ENCODE measurements around the gene TPRG1L.

TPRG1L gene

GRCh38 chr1:3650248-3651025, 25.6 kb downstream of the TPRG1L start (continued):
- TF ChIP-seq ZBTB20 (tag by site-specific recombination; IDR thresholded peaks at IDR 0.05), result 0 out of 2 replicates have a peak, but pooled peaks have one; percentile 6

DNA sequence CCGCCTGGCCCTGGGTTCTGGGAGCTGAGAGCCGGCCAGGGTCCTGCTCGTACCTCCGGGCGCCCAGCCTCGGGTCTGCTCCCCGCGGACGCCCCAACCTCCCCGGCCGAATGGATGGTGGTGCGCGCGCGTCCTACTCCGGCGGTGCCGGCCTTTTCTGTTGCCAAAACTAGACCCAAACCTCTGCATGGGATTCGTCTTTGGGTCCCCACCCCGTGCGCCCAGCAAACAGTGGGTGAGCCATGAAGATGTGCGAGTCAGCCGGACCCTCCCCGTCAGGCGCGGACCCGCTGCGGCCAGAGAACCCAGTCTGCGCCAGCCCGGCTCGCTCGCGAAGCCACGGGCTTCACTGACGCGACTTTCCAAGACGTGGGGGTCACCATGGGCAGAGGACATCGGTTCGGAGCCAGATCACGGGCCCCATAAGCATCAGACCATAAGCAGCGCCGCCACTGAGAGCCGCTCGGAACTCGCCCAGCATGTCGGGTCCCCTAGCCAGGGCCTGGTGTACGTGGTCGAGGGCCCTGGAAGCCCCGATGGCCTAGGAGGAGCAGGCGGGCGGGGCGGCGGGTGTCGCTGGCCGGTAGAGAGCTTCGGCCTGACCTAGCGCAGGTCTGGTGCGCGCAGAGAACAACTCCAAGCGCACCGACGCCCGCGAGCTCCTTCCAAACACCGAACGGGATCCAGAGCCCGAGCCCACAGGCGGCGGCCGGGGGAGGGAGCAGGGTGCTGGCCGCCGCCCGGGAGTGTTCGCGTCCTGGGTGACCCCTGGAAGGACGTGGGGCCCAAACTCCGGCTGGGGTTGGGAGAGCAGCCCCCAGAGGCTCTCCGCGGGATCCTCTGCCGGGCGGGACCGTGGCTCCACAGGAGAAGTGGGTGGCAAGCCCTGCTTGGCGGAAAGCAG, 26.5 kb downstream of the TPRG1L start:
- peaks cover 0 to 23% of the 10 kb centered on the region in 2 experiments; a peak in 1 of 3 replicates for H3K36me3 ChIP-seq (ENCODE audit: control insufficient read depth in 2 of 2, insufficient read depth in 1 of 2, low read length in 2 of 2)
- peak overlapping the region; percentile 68; the same call in 1 of the 2 replicates for H3K4me3 ChIP-seq (ENCODE audit: low read depth, low read length)
- TF ChIP-seq ZNF792 (tag by site-specific recombination; IDR thresholded peaks at IDR 0.05) (no peak), KLF1 (tag by site-specific recombination; IDR thresholded peaks at IDR 0.05) (peak; percentile 87), KLF8 (tag by site-specific recombination; IDR thresholded peaks at IDR 0.05) (peak; percentile 39; the same call in 1 of the 2 replicates)
- no peaks in the 10 kb centered on the region for H3K4me1 ChIP-seq (ENCODE audit: control insufficient read depth, insufficient read depth, low read length)
- H3K9me3 ChIP-seq (ENCODE audit: control insufficient read depth, insufficient read depth, low read depth, low read length), result no peaks in the 10 kb centered on the region
- ChIA-PET CTCF (interaction anchor here (1.2 kb wide), 1 partner anchor 31 kb away, joined by 4 read pairs; no protein-coding TSS in a partner anchor), POLR2A (no interaction called here)
- peak overlapping the region; percentile 76; the same call in 1 of the 2 replicates for H3K27ac ChIP-seq (ENCODE audit: extremely low read depth, low read depth, low read length)

GRCh38 chr1:3651930-3652547, 27.2 kb downstream of the TPRG1L start, which contains the start of gene TP73:
Gene TP73, plus strand, starts transcription at chr1:3652516. Its CDS starts 29,850 bp downstream, at chr1:3682366.
- Histone ChIP-seq H3K27ac (ENCODE audit: extremely low read depth, low read depth, low read length) (peak within 1 kb of the TSS; percentile 76), H3K4me1 (ENCODE audit: control insufficient read depth, insufficient read depth, low read length) (no peaks in the 10 kb centered on the region), H3K4me3 (ENCODE audit: low read depth, low read length) (peak within 1 kb of the TSS; percentile 68), H3K36me3 (ENCODE audit: control insufficient read depth in 2 of 2, insufficient read depth in 1 of 2, low read length in 2 of 2) (peaks cover 0 to 15% of the 10 kb centered on the region in 2 experiments; a peak in 1 of 3 replicates), H3K9me3 (ENCODE audit: control insufficient read depth, insufficient read depth, low read depth, low read length) (no peaks in the 10 kb centered on the region)
- ChIA-PET POLR2A (interaction anchor here (1.0 kb wide), 1 partner anchor 249 kb away, joined by 3 read pairs; no protein-coding TSS in a partner anchor), CTCF (interaction anchor here (1.1 to 1.3 kb wide), 3 partner anchors 32 to 199 kb away, joined by 4 to 5 read pairs (median 4); no protein-coding TSS in a partner anchor)
- TF ChIP-seq OSR2 (tag by site-specific recombination; IDR thresholded peaks at IDR 0.05) (no peak), ZFP37 (tag by site-specific recombination; IDR thresholded peaks at IDR 0.05) (no peak), ZNF426 (tag by site-specific recombination; IDR thresholded peaks at IDR 0.05) (no peak), ZNF366 (tag by site-specific recombination; conservative IDR thresholded peaks at IDR 0.05) (no peak), ZNF473 (tag by site-specific recombination; IDR thresholded peaks at IDR 0.05) (no peak), KLF16 (tag by site-specific recombination; IDR thresholded peaks at IDR 0.05) (no peak), ZNF785 (tag by site-specific recombination; IDR thresholded peaks at IDR 0.05) (no peak), ZNF791 (tag by site-specific recombination; IDR thresholded peaks at IDR 0.05) (no peak), ZNF670 (tag by site-specific recombination; IDR thresholded peaks at IDR 0.05; ENCODE audit: low read depth) (no peak), ZIC2 (tag by site-specific recombination; IDR thresholded peaks at IDR 0.05) (peak; percentile 30; the same call in 1 of the 2 replicates), SALL2 (tag by site-specific recombination; IDR thresholded peaks at IDR 0.05; ENCODE audit: borderline replicate concordance) (no peak), ZBTB1 (tag by site-specific recombination; IDR thresholded peaks at IDR 0.05) (no peak), ZNF140 (tag by site-specific recombination; IDR thresholded peaks at IDR 0.05) (no peak), ZFP3 (tag by site-specific recombination; IDR thresholded peaks at IDR 0.05; ENCODE audit: low read depth) (no peak), ZNF777 (tag by site-specific recombination; IDR thresholded peaks at IDR 0.05; ENCODE audit: borderline replicate concordance) (no peak)
- TF ChIP-seq, protein P1, sequence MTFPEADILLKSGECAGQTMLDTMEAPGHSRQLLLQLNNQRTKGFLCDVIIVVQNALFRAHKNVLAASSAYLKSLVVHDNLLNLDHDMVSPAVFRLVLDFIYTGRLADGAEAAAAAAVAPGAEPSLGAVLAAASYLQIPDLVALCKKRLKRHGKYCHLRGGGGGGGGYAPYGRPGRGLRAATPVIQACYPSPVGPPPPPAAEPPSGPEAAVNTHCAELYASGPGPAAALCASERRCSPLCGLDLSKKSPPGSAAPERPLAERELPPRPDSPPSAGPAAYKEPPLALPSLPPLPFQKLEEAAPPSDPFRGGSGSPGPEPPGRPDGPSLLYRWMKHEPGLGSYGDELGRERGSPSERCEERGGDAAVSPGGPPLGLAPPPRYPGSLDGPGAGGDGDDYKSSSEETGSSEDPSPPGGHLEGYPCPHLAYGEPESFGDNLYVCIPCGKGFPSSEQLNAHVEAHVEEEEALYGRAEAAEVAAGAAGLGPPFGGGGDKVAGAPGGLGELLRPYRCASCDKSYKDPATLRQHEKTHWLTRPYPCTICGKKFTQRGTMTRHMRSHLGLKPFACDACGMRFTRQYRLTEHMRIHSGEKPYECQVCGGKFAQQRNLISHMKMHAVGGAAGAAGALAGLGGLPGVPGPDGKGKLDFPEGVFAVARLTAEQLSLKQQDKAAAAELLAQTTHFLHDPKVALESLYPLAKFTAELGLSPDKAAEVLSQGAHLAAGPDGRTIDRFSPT (tag by site-specific recombination; IDR thresholded peaks at IDR 0.05), result no peak
- TF ChIP-seq, protein P2, sequence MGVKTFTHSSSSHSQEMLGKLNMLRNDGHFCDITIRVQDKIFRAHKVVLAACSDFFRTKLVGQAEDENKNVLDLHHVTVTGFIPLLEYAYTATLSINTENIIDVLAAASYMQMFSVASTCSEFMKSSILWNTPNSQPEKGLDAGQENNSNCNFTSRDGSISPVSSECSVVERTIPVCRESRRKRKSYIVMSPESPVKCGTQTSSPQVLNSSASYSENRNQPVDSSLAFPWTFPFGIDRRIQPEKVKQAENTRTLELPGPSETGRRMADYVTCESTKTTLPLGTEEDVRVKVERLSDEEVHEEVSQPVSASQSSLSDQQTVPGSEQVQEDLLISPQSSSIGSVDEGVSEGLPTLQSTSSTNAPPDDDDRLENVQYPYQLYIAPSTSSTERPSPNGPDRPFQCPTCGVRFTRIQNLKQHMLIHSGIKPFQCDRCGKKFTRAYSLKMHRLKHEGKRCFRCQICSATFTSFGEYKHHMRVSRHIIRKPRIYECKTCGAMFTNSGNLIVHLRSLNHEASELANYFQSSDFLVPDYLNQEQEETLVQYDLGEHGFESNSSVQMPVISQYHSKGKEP (tag by site-specific recombination; IDR thresholded peaks at IDR 0.05), result no peak
- TF ChIP-seq, protein P3, sequence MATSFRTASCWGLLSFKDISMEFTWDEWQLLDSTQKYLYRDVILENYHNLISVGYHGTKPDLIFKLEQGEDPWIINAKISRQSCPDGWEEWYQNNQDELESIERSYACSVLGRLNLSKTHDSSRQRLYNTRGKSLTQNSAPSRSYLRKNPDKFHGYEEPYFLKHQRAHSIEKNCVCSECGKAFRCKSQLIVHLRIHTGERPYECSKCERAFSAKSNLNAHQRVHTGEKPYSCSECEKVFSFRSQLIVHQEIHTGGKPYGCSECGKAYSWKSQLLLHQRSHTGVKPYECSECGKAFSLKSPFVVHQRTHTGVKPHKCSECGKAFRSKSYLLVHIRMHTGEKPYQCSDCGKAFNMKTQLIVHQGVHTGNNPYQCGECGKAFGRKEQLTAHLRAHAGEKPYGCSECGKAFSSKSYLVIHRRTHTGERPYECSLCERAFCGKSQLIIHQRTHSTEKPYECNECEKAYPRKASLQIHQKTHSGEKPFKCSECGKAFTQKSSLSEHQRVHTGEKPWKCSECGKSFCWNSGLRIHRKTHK (tag by site-specific recombination; IDR thresholded peaks at IDR 0.05), result no peak
